GM15510 (cell line): ENCODE results near the gene KCNK16.

Experiments used
- POLR2A ChIP-seq: IDR thresholded peaks from 3 replicates; pipeline ENCODE4 v1.6.1; 2011; ENCODE audit warnings: borderline replicate concordance; ENCODE audit not compliant: insufficient read length; ENCODE audit errors: extremely low read depth

Gene KCNK16

GRCh38 chr6:39348740-39349139 is 26.2 kb upstream of the KCNK16 start:
- TF ChIP-seq POLR2A = no peak

- no peak for TF ChIP-seq POLR2A
Observed at GRCh38 chr6:39347906-39348585, 25.5 kb upstream of the KCNK16 start.

- no peak for TF ChIP-seq POLR2A
Observed at GRCh38 chr6:39347206-39347605, 24.7 kb upstream of the KCNK16 start.

GRCh38 chr6:39344821-39345280 is 22.3 kb upstream of the KCNK16 start:
- no peak for TF ChIP-seq POLR2A

GRCh38 chr6:39343396-39343870 is 20.9 kb upstream of the KCNK16 start:
- TF ChIP-seq POLR2A = no peak

GRCh38 chr6:39342692-39343395 is 20.3 kb upstream of the KCNK16 start:
- no peak for TF ChIP-seq POLR2A

GRCh38 chr6:39341937-39342336 is 19.4 kb upstream of the KCNK16 start:
- no peak for TF ChIP-seq POLR2A

GRCh38 chr6:39341352-39341751 is 18.9 kb upstream of the KCNK16 start:
- no peak for TF ChIP-seq POLR2A

GRCh38 chr6:39339868-39340550 is 17.5 kb upstream of the KCNK16 start:
- no peak for TF ChIP-seq POLR2A

GRCh38 chr6:39339096-39339867 is 16.8 kb upstream of the KCNK16 start:
- no peak for TF ChIP-seq POLR2A

- no peak for TF ChIP-seq POLR2A
Observed at GRCh38 chr6:39338397-39338796, 15.9 kb upstream of the KCNK16 start.

- no peak for TF ChIP-seq POLR2A
Observed at GRCh38 chr6:39335780-39336545, 13.5 kb upstream of the KCNK16 start.

GRCh38 chr6:39333644-39334438 is 11.3 kb upstream of the KCNK16 start:
- TF ChIP-seq POLR2A = no peak
